ENCODE results near the gene WIPF3. TPM values are rescaled to one million over a fixed set of nuclear protein-coding genes. Genes with fewer than 3 reads are reported as not detected.

WIPF3 gene, protein sequence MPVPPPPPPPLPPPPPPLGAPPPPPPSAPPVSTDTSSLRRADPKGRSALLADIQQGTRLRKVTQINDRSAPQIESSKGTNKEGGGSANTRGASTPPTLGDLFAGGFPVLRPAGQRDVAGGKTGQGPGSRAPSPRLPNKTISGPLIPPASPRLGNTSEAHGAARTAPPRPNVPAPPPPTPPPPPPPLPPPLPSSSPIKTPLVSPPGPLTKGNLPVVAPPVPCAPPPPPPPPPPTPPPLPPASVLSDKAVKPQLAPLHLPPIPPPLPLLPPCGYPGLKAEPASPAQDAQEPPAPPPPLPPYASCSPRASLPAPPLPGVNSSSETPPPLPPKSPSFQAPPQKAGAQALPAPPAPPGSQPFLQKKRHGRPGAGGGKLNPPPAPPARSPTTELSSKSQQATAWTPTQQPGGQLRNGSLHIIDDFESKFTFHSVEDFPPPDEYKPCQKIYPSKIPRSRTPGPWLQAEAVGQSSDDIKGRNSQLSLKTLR
- polyA plus RNA-seq (2012; ENCODE audit: low read depth, missing spikeins) = not detected

- no peak for TF ChIP-seq POLR2AphosphoS5 (IDR thresholded peaks at IDR 0.05; ENCODE audit: low read depth, low read length)
- no peak for TF ChIP-seq TAF1 (IDR thresholded peaks at IDR 0.05; ENCODE audit: low read depth, low read length)
- TF ChIP-seq SPI1 (IDR thresholded peaks at IDR 0.05; ENCODE audit: low read depth, low read length) = no peak
- DNase-seq (ENCODE audit: insufficient read length, low spot score) = peak; percentile 30
- no peak for FAIRE-seq
Observed at GRCh38 chr7:29806208-29806994, at the start of gene WIPF3. Gene WIPF3, plus strand, starts transcription at chr7:29806508. Its CDS starts 28,217 bp downstream, at chr7:29834725.

- FAIRE-seq = no peak
- TF ChIP-seq SPI1 (IDR thresholded peaks at IDR 0.05; ENCODE audit: low read depth, low read length) (no peak), POU2F2 (IDR thresholded peaks at IDR 0.05; ENCODE audit: low read depth, low read length) (no peak), PAX5 (IDR thresholded peaks at IDR 0.05; ENCODE audit: insufficient read depth, low read length, severe bottlenecking) (no peak), TAF1 (IDR thresholded peaks at IDR 0.05; ENCODE audit: low read depth, low read length) (no peak), POLR2A (IDR thresholded peaks at IDR 0.05; ENCODE audit: low read depth, low read length) (no peak), POLR2AphosphoS5 (IDR thresholded peaks at IDR 0.05; ENCODE audit: low read depth, low read length) (no peak)
- no peak for DNase-seq (ENCODE audit: insufficient read length, low spot score)
Observed at GRCh38 chr7:29763266-29763665, 43.0 kb upstream of the WIPF3 start.

- FAIRE-seq = no peak
- DNase-seq (ENCODE audit: insufficient read length, low spot score) = no peak
- no peak for TF ChIP-seq POU2F2 (IDR thresholded peaks at IDR 0.05; ENCODE audit: low read depth, low read length)
- TF ChIP-seq SPI1 (IDR thresholded peaks at IDR 0.05; ENCODE audit: low read depth, low read length) = no peak
- no peak for TF ChIP-seq POLR2A (IDR thresholded peaks at IDR 0.05; ENCODE audit: low read depth, low read length)
- no peak for TF ChIP-seq TAF1 (IDR thresholded peaks at IDR 0.05; ENCODE audit: low read depth, low read length)
- no peak for TF ChIP-seq POLR2AphosphoS5 (IDR thresholded peaks at IDR 0.05; ENCODE audit: low read depth, low read length)
- TF ChIP-seq PAX5 (IDR thresholded peaks at IDR 0.05; ENCODE audit: insufficient read depth, low read length, severe bottlenecking) = no peak
Observed at GRCh38 chr7:29764227-29764626, 42.1 kb upstream of the WIPF3 start.

- TF ChIP-seq POLR2A (IDR thresholded peaks at IDR 0.05; ENCODE audit: low read depth, low read length) = no peak
- TF ChIP-seq POU2F2 (IDR thresholded peaks at IDR 0.05; ENCODE audit: low read depth, low read length) = no peak
- TF ChIP-seq POLR2AphosphoS5 (IDR thresholded peaks at IDR 0.05; ENCODE audit: low read depth, low read length) = no peak
- no peak for TF ChIP-seq TAF1 (IDR thresholded peaks at IDR 0.05; ENCODE audit: low read depth, low read length)
- no peak for TF ChIP-seq SPI1 (IDR thresholded peaks at IDR 0.05; ENCODE audit: low read depth, low read length)
- TF ChIP-seq PAX5 (IDR thresholded peaks at IDR 0.05; ENCODE audit: insufficient read depth, low read length, severe bottlenecking) = no peak
- FAIRE-seq = no peak
- no peak for DNase-seq (ENCODE audit: insufficient read length, low spot score)
Observed at GRCh38 chr7:29765490-29765889, 40.8 kb upstream of the WIPF3 start.

- no peak for DNase-seq (ENCODE audit: insufficient read length, low spot score)
- no peak for FAIRE-seq
- no peak for TF ChIP-seq POU2F2 (IDR thresholded peaks at IDR 0.05; ENCODE audit: low read depth, low read length)
- no peak for TF ChIP-seq PAX5 (IDR thresholded peaks at IDR 0.05; ENCODE audit: insufficient read depth, low read length, severe bottlenecking)
- TF ChIP-seq SPI1 (IDR thresholded peaks at IDR 0.05; ENCODE audit: low read depth, low read length) = no peak
- no peak for TF ChIP-seq POLR2A (IDR thresholded peaks at IDR 0.05; ENCODE audit: low read depth, low read length)
- no peak for TF ChIP-seq TAF1 (IDR thresholded peaks at IDR 0.05; ENCODE audit: low read depth, low read length)
- TF ChIP-seq POLR2AphosphoS5 (IDR thresholded peaks at IDR 0.05; ENCODE audit: low read depth, low read length) = no peak
Observed at GRCh38 chr7:29770371-29770770, 35.9 kb upstream of the WIPF3 start.

DNA sequence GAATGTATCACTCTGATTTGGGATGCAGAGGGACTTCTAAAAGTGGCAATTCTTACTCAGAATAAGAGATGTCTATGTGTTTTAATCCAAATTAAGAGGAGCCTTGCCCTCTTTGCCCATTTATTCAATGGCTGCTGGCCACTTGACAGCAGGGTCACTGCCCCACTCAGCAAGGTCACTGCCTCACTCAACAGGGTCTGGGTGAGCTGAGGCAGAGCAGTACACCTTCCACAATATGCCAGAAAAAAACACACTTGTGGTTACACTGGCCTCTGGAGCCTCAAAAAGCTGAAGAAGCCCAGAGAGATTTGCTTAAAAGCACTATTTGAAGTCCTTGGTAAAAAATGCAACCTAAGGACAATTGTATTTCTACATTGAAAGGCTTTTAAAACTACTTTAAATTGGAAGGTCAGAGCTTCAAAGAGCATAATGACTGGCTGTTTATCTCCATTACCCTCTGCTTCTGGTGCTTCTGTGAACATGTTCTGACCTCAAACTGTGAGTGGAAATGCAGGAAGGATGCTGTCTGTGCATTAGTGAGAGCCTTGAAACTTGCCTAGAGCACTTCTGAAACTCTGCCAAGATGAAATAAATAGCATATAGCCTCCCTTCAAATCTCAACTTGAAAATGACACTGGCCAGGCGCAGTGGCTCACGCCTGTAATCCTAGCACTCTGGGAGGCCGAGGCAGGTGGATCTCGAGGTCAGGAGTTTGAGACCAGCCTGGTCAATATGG is 35.1 kb upstream of the WIPF3 start:
- no peak for TF ChIP-seq PAX5 (IDR thresholded peaks at IDR 0.05; ENCODE audit: insufficient read depth, low read length, severe bottlenecking)
- TF ChIP-seq POLR2A (IDR thresholded peaks at IDR 0.05; ENCODE audit: low read depth, low read length) = no peak
- no peak for TF ChIP-seq TAF1 (IDR thresholded peaks at IDR 0.05; ENCODE audit: low read depth, low read length)
- no peak for TF ChIP-seq SPI1 (IDR thresholded peaks at IDR 0.05; ENCODE audit: low read depth, low read length)
- TF ChIP-seq POLR2AphosphoS5 (IDR thresholded peaks at IDR 0.05; ENCODE audit: low read depth, low read length) = no peak

DNA sequence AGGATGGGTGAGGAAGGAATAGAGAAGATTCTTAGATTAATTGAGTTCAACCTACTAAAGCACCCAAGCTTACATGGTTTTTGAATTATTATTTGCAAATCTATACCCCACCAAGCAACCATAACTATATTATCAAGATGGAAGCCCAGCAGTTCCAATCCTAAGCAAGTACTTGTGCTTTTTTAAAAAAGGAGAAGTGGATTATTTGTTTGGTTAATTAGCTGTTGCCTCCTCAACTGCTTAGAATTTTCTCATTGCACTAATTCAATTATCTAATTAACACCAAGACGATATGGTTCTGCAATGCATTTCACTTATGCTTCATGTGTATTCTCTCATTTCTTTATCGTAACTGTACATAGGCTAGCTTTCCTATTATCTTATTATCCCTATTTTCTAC is 27.3 kb upstream of the WIPF3 start:
- TF ChIP-seq PAX5 (IDR thresholded peaks at IDR 0.05; ENCODE audit: insufficient read depth, low read length, severe bottlenecking) = no peak
- no peak for TF ChIP-seq POLR2AphosphoS5 (IDR thresholded peaks at IDR 0.05; ENCODE audit: low read depth, low read length)
- TF ChIP-seq POU2F2 (IDR thresholded peaks at IDR 0.05; ENCODE audit: low read depth, low read length) = no peak
- TF ChIP-seq TAF1 (IDR thresholded peaks at IDR 0.05; ENCODE audit: low read depth, low read length) = no peak
- TF ChIP-seq POLR2A (IDR thresholded peaks at IDR 0.05; ENCODE audit: low read depth, low read length) = no peak
- no peak for TF ChIP-seq SPI1 (IDR thresholded peaks at IDR 0.05; ENCODE audit: low read depth, low read length)
- no peak for FAIRE-seq
- DNase-seq (ENCODE audit: insufficient read length, low spot score) = no peak

More for the DNA sequence above, 35.1 kb upstream of the WIPF3 start:
- FAIRE-seq = no peak
- no peak for DNase-seq (ENCODE audit: insufficient read length, low spot score)

GRCh38 chr7:29780346-29780745 is 26.0 kb upstream of the WIPF3 start:
- TF ChIP-seq POLR2AphosphoS5 (IDR thresholded peaks at IDR 0.05; ENCODE audit: low read depth, low read length) = no peak
- TF ChIP-seq POLR2A (IDR thresholded peaks at IDR 0.05; ENCODE audit: low read depth, low read length) = no peak
- TF ChIP-seq PAX5 (IDR thresholded peaks at IDR 0.05; ENCODE audit: insufficient read depth, low read length, severe bottlenecking) = no peak
- TF ChIP-seq TAF1 (IDR thresholded peaks at IDR 0.05; ENCODE audit: low read depth, low read length) = no peak
- no peak for TF ChIP-seq SPI1 (IDR thresholded peaks at IDR 0.05; ENCODE audit: low read depth, low read length)
- no peak for FAIRE-seq
- no peak for DNase-seq (ENCODE audit: insufficient read length, low spot score)

- TF ChIP-seq PAX5 (IDR thresholded peaks at IDR 0.05; ENCODE audit: insufficient read depth, low read length, severe bottlenecking) (no peak), POLR2AphosphoS5 (IDR thresholded peaks at IDR 0.05; ENCODE audit: low read depth, low read length) (no peak), POLR2A (IDR thresholded peaks at IDR 0.05; ENCODE audit: low read depth, low read length) (no peak), POU2F2 (IDR thresholded peaks at IDR 0.05; ENCODE audit: low read depth, low read length) (no peak), SPI1 (IDR thresholded peaks at IDR 0.05; ENCODE audit: low read depth, low read length) (no peak), TAF1 (IDR thresholded peaks at IDR 0.05; ENCODE audit: low read depth, low read length) (no peak)
- FAIRE-seq = no peak
Observed at GRCh38 chr7:29783671-29784070, 22.6 kb upstream of the WIPF3 start.

More at GRCh38 chr7:29783671-29784070, 22.6 kb upstream of the WIPF3 start:
- DNase-seq (ENCODE audit: insufficient read length, low spot score) = no peak

All from GM12891 (cell line).